ENCODE measurements around the gene KCNN4. TPM values are rescaled to one million over a fixed set of nuclear protein-coding genes. Genes with fewer than 3 reads are reported as not detected.

KCNN4 gene
- total and polyA plus RNA-seq, 2 experiments from 2014 or later, result 3.6 to 5.4 TPM

- Histone ChIP-seq H3K27ac (no peak overlapping the region), H3K4me2 (no peak overlapping the region)
These were observed 29.1 kb downstream of the KCNN4 start for GRCh38 chr19:43751466-43752220.

GRCh38 chr19:43749898-43750297, 30.9 kb downstream of the KCNN4 start:
- no peaks in the 10 kb centered on the region for H3K27me3 ChIP-seq
- peaks cover 32% of the 10 kb centered on the region for H3K79me2 ChIP-seq
- 93% methylated on average over 1 of the region's 1 CpG for WGBS (ENCODE audit: low lambda C conversion rate, missing lambda C conversion rate)
- peaks cover 4% of the 10 kb centered on the region for H4K20me1 ChIP-seq (ENCODE audit: insufficient read depth, poor library complexity, severe bottlenecking)
- no peak overlapping the region for H3K4me3 ChIP-seq
- no peak overlapping the region for H2AFZ ChIP-seq
- no peak overlapping the region for H3K4me2 ChIP-seq
- H3K9me3 ChIP-seq (ENCODE audit: low read depth), result no peaks in the 10 kb centered on the region
- no peak for DNase-seq (ENCODE audit: low spot score)
- TF ChIP-seq EZH2 (IDR thresholded peaks at IDR 0.05; ENCODE audit: borderline replicate concordance) (no peak), EZH2phosphoT487 (IDR thresholded peaks at IDR 0.05; ENCODE audit: low read depth, severe bottlenecking, unreplicated experiment) (no peak), CTCF (IDR thresholded peaks at IDR 0.05; ENCODE audit: poor library complexity) (no peak)
- H3K36me3 ChIP-seq (replicated peaks; ENCODE audit: insufficient read depth, low read depth), result no peaks in the 10 kb centered on the region
- H3K27ac ChIP-seq, result no peak overlapping the region
- peaks cover 11% of the 10 kb centered on the region for H3K4me1 ChIP-seq (ENCODE audit: insufficient read depth)
- H3K9me2 ChIP-seq (replicated peaks; ENCODE audit: insufficient read depth), result no peaks in the 10 kb centered on the region

More at GRCh38 chr19:43751466-43752220, 29.1 kb downstream of the KCNN4 start:
- Histone ChIP-seq H2AFZ (no peak overlapping the region), H3K27me3 (no peaks in the 10 kb centered on the region), H3K9me2 (replicated peaks; ENCODE audit: insufficient read depth) (no peaks in the 10 kb centered on the region), H3K36me3 (replicated peaks; ENCODE audit: insufficient read depth, low read depth) (no peaks in the 10 kb centered on the region), H4K20me1 (ENCODE audit: insufficient read depth, poor library complexity, severe bottlenecking) (peaks cover 4% of the 10 kb centered on the region), H3K4me1 (ENCODE audit: insufficient read depth) (peaks cover 11% of the 10 kb centered on the region), H3K4me3 (no peak overlapping the region), H3K79me2 (peaks cover 32% of the 10 kb centered on the region), H3K9me3 (ENCODE audit: low read depth) (no peaks in the 10 kb centered on the region)
- 88% methylated on average over 4 of the region's 4 CpGs for WGBS (ENCODE audit: low lambda C conversion rate, missing lambda C conversion rate)
- no peak for TF ChIP-seq CTCF (IDR thresholded peaks at IDR 0.05; ENCODE audit: poor library complexity)
- TF ChIP-seq EZH2phosphoT487 (IDR thresholded peaks at IDR 0.05; ENCODE audit: low read depth, severe bottlenecking, unreplicated experiment), result no peak
- no peak for TF ChIP-seq EZH2 (IDR thresholded peaks at IDR 0.05; ENCODE audit: borderline replicate concordance)
- no peak for DNase-seq (ENCODE audit: low spot score)

GRCh38 chr19:43749152-43749551, 31.6 kb downstream of the KCNN4 start:
- Histone ChIP-seq H3K79me2 (peaks cover 31% of the 10 kb centered on the region), H2AFZ (no peak overlapping the region), H3K4me2 (no peak overlapping the region), H3K36me3 (replicated peaks; ENCODE audit: insufficient read depth, low read depth) (no peaks in the 10 kb centered on the region), H3K4me1 (ENCODE audit: insufficient read depth) (peaks cover 11% of the 10 kb centered on the region), H3K9me3 (ENCODE audit: low read depth) (no peaks in the 10 kb centered on the region), H3K9me2 (replicated peaks; ENCODE audit: insufficient read depth) (no peaks in the 10 kb centered on the region), H3K27me3 (no peaks in the 10 kb centered on the region), H3K27ac (no peak overlapping the region), H4K20me1 (ENCODE audit: insufficient read depth, poor library complexity, severe bottlenecking) (peaks cover 4% of the 10 kb centered on the region), H3K4me3 (no peak overlapping the region)
- DNase-seq (ENCODE audit: low spot score), result no peak
- 91% methylated on average over 7 of the region's 7 CpGs for WGBS (ENCODE audit: low lambda C conversion rate, missing lambda C conversion rate)
- TF ChIP-seq EZH2 (IDR thresholded peaks at IDR 0.05; ENCODE audit: borderline replicate concordance), result no peak
- TF ChIP-seq EZH2phosphoT487 (IDR thresholded peaks at IDR 0.05; ENCODE audit: low read depth, severe bottlenecking, unreplicated experiment), result no peak
- TF ChIP-seq CTCF (IDR thresholded peaks at IDR 0.05; ENCODE audit: poor library complexity), result no peak
